Putamen (tissue), 1 donor: Measurements from ENCODE around the gene ST6GAL1.
"Not testable (repeated sequence)": the region's sequence is repeated elsewhere in the genome, so short reads cannot be mapped to it uniquely, and the experiment has no call there.

Experiments used
- DNase-seq: peaks from one replicate; pipeline ENCODE4 v3.0.0-alpha.2; 2016; ENCODE audit warnings: low spot score

Gene ST6GAL1

GRCh38 chr3:187046033-187046432 is 115.7 kb downstream of the ST6GAL1 start:
- no peak for DNase-seq

- no peak for DNase-seq
Observed at GRCh38 chr3:187049462-187050101, 119.3 kb downstream of the ST6GAL1 start.

DNA sequence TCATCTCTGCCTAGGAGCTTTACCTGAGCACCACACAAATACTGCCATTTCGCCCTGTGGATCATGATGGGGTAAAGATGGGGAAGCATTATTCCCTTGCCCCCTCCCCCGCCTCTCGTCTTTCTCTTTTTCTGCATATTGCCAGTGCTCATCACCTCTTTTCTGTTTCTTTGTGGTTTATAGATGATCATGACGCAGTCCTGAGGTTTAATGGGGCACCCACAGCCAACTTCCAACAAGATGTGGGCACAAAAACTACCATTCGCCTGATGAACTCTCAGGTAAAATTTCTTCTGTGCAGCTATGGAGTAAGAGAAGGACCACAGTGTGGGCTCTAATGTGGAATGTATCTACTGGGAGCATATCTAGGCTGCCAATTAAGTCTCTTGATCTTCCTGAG is 120.7 kb downstream of the ST6GAL1 start:
- no peak for DNase-seq

DNA sequence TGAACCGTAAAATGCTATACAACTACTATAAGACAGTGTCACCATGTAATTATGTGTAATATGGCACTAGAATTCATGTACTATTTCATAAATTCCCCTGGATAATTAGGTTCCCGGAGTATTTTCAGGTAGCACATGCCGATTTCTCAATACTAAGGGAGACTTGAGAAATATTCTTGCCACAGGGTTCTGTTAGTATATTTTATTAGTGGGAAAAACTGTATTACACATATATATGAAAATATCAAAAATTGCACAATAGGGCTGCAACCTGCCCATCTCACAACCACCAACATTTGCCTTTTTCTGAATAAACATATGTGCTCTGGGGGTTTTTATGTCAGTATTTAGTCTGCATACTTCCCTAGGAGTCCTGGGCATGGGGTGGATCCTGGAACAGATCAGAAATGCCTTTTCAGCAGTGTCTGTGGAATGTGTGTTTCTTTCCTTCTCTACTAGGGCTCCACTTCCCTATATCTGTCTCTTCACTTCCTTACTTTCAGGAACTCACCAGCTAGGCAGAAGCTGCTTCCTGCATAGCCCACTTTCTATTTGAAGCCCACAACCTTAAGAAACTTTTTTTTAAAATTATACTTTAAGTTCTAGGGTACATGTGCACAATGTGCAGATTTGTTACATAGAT is 121.5 kb downstream of the ST6GAL1 start:
- DNase-seq, result no peak

DNA sequence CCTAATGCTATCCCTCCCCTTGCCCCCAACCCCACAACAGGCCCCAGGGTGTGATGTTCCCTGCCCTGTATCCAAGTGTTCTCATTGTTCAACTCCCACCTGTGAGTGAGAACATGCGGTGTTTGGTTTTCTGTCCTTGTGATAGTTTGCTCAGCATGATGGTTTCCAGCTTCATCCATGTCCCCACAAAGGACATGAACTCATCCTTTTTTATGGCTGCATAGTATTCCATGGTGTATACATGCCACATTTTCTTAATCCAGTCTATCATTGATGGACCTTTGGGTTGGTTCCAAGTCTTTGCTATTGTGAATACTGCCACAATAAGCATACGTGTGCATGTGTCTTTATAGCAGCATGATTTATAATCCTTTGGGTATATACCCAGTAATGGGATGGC is 122.1 kb downstream of the ST6GAL1 start:
- DNase-seq, result not testable (repeated sequence)

GRCh38 chr3:187054433-187054832 is 124.1 kb downstream of the ST6GAL1 start:
- DNase-seq, result not testable (repeated sequence)

- not testable (repeated sequence) for DNase-seq
Observed at GRCh38 chr3:187057803-187058202, 127.5 kb downstream of the ST6GAL1 start.

- no peak for DNase-seq
Observed at GRCh38 chr3:187061748-187062147, 131.4 kb downstream of the ST6GAL1 start.

GRCh38 chr3:187062526-187063177 is 132.3 kb downstream of the ST6GAL1 start:
- DNase-seq, result no peak

GRCh38 chr3:187063286-187064121 is 133.2 kb downstream of the ST6GAL1 start:
- no peak for DNase-seq

DNA sequence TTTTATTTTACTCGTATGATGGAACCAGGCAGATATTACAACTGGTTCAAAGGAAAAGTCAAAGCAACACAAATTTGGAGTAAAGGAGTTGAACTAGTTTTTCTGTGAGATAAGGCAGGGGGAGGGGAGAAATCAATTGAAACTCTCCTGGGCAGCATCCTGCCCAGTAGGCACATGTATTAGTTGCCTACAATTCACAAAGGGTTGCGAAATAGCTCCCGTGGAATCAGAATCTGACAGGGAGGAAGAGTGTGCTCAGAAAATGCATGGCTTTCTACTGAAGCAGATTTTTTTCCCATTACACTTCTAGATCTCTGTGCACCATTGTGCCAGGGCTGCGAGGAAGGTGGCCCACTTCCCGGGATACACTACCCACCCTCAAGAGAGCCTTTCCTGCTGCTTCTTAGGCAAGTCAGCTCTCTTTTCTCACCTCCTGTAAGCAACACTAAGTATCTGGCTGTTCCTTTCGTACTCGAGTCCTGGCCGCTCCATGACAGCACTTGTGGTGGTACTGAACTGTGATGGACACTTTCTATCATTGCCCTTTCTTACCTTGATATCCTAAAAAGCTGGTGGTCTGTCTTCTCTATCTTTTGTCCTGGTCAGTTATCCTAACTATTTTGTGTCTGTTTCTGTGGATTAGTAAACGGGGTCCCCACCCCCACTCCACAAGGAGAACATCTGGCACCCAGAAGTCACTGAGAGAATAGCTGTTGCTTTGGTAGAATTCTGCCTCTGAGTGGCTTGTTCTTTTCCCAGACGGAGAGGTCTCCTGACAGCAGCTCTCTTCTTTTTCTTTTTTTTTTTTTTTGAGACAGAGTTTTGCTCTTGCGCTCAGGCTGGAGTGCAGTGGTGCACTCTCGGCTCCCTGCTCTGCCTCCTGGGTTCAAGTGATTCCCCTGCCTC is 134.1 kb downstream of the ST6GAL1 start:
- no peak for DNase-seq

- DNase-seq, result no peak
Observed at GRCh38 chr3:187066228-187066995, 136.1 kb downstream of the ST6GAL1 start.

- no peak for DNase-seq
Observed at GRCh38 chr3:187068787-187069186, 138.5 kb downstream of the ST6GAL1 start.

GRCh38 chr3:187069857-187070516 is 139.7 kb downstream of the ST6GAL1 start:
- no peak for DNase-seq

- no peak for DNase-seq
Observed at GRCh38 chr3:187072102-187072501, 141.8 kb downstream of the ST6GAL1 start.

DNA sequence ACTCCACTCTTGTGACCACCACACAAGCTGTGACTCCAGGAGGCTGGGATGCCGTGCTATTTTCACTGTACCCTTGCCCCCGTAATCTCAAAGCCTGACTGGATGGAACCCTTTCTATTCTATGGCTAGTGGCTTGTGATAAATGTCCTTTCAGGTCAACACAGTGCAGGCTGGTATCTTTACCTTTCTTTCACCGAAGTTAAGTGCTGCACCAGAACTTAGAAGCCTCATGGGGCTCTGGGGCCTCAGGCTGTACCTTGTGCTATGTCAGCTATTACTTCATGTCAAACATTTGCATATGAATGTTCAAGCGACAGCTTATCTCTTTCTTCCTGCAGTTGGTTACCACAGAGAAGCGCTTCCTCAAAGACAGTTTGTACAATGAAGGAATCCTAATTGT is 142.2 kb downstream of the ST6GAL1 start:
- no peak for DNase-seq

DNA sequence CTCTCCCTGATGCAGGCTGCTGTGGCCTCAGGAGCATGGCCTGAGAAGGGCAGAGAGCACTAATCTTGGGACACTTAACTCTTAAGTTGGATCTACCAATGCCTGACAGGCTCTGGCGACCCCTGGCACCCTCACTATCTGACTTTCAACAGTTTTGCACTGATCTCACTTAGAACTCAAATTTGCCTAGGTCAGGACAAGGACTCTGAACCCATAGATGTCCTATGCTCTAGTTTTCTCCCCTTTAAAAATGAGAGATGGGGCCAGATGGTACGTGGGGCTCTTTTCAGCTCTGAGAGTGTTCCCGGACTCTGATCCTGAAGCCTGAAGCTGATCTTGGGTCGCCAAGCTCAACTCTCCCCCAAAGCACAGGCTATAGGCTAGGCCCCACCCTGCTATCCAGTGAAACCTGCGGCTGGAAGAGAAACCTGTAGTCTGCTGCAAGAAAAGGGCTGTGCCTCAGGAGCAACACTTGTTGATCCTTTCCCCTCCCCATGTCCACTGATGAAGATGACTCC is 143.3 kb downstream of the ST6GAL1 start:
- no peak for DNase-seq

DNA sequence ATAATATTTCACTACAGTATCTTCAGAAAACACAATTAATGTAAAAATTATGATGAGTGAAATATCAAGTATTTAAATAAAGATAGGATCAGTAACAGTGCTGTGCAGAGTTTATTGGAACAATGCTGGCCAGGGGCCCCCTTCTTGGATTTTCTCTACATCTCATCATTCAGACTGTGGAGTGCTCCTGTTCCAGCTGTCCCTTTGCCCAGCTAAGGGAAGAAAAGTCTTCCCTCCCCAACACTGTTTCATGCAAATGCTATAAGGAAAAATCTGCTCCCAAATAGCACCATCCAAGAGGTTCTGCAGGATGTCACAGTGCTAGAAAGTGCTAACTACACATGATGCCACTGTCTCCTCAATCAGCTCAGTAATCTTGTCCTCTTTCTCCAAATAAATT is 144.5 kb downstream of the ST6GAL1 start:
- no peak for DNase-seq

- DNase-seq, result no peak
Observed at GRCh38 chr3:187076297-187076696, 146.0 kb downstream of the ST6GAL1 start.

- no peak for DNase-seq
Observed at GRCh38 chr3:187077085-187077484, 146.8 kb downstream of the ST6GAL1 start.
